Measurements from ENCODE around the gene DPP7. TPM values are rescaled to one million over a fixed set of nuclear protein-coding genes. Genes with fewer than 3 reads are reported as not detected.

DPP7 gene
- total RNA-seq, 4 donors from 2014 or later = 23.2 to 100 (median 76.8) TPM

GRCh38 chr9:137113385-137114159 lies 961 bp downstream of the DPP7 start:
- Histone ChIP-seq H3K4me3 (no peak overlapping the region), H3K27me3 (no peaks in the 10 kb centered on the region), H3K36me3 (no peaks in the 10 kb centered on the region), H3K4me1 (peaks cover 0 to 6% of the 10 kb centered on the region in 2 donors), H3K27ac (no peak overlapping the region), H3K9me3 (no peaks in the 10 kb centered on the region)
- DNase-seq = no peak
- TF ChIP-seq CTCF (IDR thresholded peaks at IDR 0.05) = no peak
- TF ChIP-seq POLR2A (IDR thresholded peaks at IDR 0.05) = no peak
- intact Hi-C loops (cut with DNase I; ENCODE audit: low total_unique reads) = loop anchor here (10.0 kb wide), 1 partner anchor 111 kb away; the partner anchor contains the start of genes CYSRT1, RNF208 and RNF224

- Histone ChIP-seq H3K27me3 (no peaks in the 10 kb centered on the region), H3K4me3 (no peak overlapping the region), H3K36me3 (no peaks in the 10 kb centered on the region), H3K27ac (no peak overlapping the region), H3K4me1 (peaks cover 0 to 6% of the 10 kb centered on the region in 2 donors), H3K9me3 (no peaks in the 10 kb centered on the region)
- intact Hi-C loops (cut with DNase I; ENCODE audit: low total_unique reads) = loop anchor here (10.0 kb wide), 1 partner anchor 112 kb away; the partner anchor contains the start of genes CYSRT1, RNF208 and RNF224
- TF ChIP-seq POLR2A (IDR thresholded peaks at IDR 0.05) = no peak
- TF ChIP-seq CTCF (IDR thresholded peaks at IDR 0.05) = no peak
- no peak for DNase-seq
These were observed 1.8 kb downstream of the DPP7 start for GRCh38 chr9:137112564-137113384.

- TF ChIP-seq POLR2A (IDR thresholded peaks at IDR 0.05) = no peak
- no peak for TF ChIP-seq CTCF (IDR thresholded peaks at IDR 0.05)
- Histone ChIP-seq H3K36me3 (no peaks in the 10 kb centered on the region), H3K9me3 (no peaks in the 10 kb centered on the region), H3K27me3 (no peaks in the 10 kb centered on the region), H3K4me1 (peaks cover 0 to 6% of the 10 kb centered on the region in 2 donors), H3K4me3 (no peak overlapping the region), H3K27ac (no peak overlapping the region)
- intact Hi-C loops (cut with DNase I; ENCODE audit: low total_unique reads) = loop anchor here (10.0 kb wide), 1 partner anchor 113 kb away; the partner anchor contains the start of genes CYSRT1, RNF208 and RNF224
- no peak for DNase-seq
These were observed 2.6 kb downstream of the DPP7 start for GRCh38 chr9:137111788-137112563.

- H3K9me3 ChIP-seq = no peaks in the 10 kb centered on the region
- intact Hi-C loops (cut with DNase I; ENCODE audit: low total_unique reads) = loop anchor here (10.0 kb wide), 1 partner anchor 114 kb away; the partner anchor contains the start of genes CYSRT1, RNF208 and RNF224
These were observed 3.4 kb downstream of the DPP7 start for GRCh38 chr9:137110911-137111787.

More at GRCh38 chr9:137110911-137111787, 3.4 kb downstream of the DPP7 start:
- no peak for DNase-seq
- Histone ChIP-seq H3K27me3 (no peaks in the 10 kb centered on the region), H3K27ac (no peak overlapping the region), H3K36me3 (no peaks in the 10 kb centered on the region), H3K4me3 (no peak overlapping the region), H3K4me1 (peaks cover 0 to 6% of the 10 kb centered on the region in 2 donors)
- no peak for TF ChIP-seq POLR2A (IDR thresholded peaks at IDR 0.05)
- TF ChIP-seq CTCF (IDR thresholded peaks at IDR 0.05) = no peak
